ENCODE results near the gene QRICH1. TPM values are rescaled to one million over a fixed set of nuclear protein-coding genes. Genes with fewer than 3 reads are reported as not detected.

QRICH1 gene
- polyA plus RNA-seq, 1 of the 3 experiments (the other 2 are of a cell fraction): 58.5 TPM

DNA sequence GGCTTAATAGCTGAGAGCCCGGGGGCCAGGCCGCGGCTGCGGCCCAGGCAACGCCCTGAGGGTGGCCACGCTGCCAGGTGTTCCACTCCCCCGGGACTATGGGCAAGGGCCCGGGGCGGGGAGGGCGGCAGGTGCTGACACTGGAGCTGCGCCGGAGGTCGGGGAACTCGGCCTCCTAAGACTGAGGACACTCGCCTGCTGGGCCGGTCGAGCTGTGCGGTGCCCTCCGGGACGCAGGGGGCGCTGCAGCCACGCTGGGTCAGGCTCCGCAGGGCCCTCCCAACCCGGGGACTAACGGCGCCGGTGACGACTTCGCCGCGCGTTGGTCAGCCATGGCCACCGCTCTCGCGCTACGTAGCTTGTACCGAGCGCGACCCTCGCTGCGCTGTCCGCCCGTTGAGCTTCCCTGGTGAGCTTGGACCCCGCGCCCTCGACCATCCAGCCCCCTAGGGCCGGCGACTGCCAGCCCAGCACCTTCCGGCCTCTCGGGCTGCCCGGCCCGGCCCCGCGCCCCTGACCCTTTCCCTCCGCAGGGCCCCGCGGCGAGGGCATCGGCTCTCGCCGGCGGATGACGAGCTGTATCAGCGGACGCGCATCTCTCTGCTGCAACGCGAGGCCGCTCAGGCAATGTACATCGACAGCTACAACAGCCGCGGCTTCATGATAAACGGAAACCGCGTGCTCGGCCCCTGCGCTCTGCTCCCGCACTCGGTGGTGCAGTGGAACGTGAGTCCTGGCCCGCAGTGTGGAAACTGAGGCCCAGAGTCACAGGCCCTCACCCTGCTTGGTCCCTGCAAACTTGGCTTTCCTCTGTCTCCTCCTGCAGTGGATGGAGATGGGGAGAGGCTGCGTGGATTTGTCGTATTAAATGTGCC is 71.8 kb downstream of the QRICH1 start, which contains the start of gene NDUFAF3 (continued):
- TF ChIP-seq RCOR1 (IDR thresholded peaks at IDR 0.05; ENCODE audit: low read length) (peak; percentile 7; the same call in 1 of the 2 replicates), FOXJ3 (CRISPR knock-in tag; IDR thresholded peaks at IDR 0.05) (no peak), RXRA (IDR thresholded peaks at IDR 0.05; ENCODE audit: borderline replicate concordance, low read depth) (no peak), CHD2 (IDR thresholded peaks at IDR 0.05; ENCODE audit: low read length, partially characterized antibody) (peak; percentile 94), EP300 (IDR thresholded peaks at IDR 0.05; ENCODE audit: borderline replicate concordance in 1 of 2, low read depth in 1 of 2, low read length in 1 of 2) (peak in 1 of 2 experiments; percentile 33; a peak in 1 of 4 replicates), NRF1 (IDR thresholded peaks at IDR 0.05; ENCODE audit: low read depth, low read length) (no peak)
- TF ChIP-seq, protein P1, sequence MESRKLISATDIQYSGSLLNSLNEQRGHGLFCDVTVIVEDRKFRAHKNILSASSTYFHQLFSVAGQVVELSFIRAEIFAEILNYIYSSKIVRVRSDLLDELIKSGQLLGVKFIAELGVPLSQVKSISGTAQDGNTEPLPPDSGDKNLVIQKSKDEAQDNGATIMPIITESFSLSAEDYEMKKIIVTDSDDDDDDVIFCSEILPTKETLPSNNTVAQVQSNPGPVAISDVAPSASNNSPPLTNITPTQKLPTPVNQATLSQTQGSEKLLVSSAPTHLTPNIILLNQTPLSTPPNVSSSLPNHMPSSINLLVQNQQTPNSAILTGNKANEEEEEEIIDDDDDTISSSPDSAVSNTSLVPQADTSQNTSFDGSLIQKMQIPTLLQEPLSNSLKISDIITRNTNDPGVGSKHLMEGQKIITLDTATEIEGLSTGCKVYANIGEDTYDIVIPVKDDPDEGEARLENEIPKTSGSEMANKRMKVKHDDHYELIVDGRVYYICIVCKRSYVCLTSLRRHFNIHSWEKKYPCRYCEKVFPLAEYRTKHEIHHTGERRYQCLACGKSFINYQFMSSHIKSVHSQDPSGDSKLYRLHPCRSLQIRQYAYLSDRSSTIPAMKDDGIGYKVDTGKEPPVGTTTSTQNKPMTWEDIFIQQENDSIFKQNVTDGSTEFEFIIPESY (IDR thresholded peaks at IDR 0.05; ENCODE audit: borderline replicate concordance, low read depth): peak; percentile 89
- TF ChIP-seq, protein P2, sequence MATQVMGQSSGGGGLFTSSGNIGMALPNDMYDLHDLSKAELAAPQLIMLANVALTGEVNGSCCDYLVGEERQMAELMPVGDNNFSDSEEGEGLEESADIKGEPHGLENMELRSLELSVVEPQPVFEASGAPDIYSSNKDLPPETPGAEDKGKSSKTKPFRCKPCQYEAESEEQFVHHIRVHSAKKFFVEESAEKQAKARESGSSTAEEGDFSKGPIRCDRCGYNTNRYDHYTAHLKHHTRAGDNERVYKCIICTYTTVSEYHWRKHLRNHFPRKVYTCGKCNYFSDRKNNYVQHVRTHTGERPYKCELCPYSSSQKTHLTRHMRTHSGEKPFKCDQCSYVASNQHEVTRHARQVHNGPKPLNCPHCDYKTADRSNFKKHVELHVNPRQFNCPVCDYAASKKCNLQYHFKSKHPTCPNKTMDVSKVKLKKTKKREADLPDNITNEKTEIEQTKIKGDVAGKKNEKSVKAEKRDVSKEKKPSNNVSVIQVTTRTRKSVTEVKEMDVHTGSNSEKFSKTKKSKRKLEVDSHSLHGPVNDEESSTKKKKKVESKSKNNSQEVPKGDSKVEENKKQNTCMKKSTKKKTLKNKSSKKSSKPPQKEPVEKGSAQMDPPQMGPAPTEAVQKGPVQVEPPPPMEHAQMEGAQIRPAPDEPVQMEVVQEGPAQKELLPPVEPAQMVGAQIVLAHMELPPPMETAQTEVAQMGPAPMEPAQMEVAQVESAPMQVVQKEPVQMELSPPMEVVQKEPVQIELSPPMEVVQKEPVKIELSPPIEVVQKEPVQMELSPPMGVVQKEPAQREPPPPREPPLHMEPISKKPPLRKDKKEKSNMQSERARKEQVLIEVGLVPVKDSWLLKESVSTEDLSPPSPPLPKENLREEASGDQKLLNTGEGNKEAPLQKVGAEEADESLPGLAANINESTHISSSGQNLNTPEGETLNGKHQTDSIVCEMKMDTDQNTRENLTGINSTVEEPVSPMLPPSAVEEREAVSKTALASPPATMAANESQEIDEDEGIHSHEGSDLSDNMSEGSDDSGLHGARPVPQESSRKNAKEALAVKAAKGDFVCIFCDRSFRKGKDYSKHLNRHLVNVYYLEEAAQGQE (IDR thresholded peaks at IDR 0.05; ENCODE audit: low read depth, low read length): 0 out of 2 replicates have a peak, but pooled peaks have one; percentile 1

DNA sequence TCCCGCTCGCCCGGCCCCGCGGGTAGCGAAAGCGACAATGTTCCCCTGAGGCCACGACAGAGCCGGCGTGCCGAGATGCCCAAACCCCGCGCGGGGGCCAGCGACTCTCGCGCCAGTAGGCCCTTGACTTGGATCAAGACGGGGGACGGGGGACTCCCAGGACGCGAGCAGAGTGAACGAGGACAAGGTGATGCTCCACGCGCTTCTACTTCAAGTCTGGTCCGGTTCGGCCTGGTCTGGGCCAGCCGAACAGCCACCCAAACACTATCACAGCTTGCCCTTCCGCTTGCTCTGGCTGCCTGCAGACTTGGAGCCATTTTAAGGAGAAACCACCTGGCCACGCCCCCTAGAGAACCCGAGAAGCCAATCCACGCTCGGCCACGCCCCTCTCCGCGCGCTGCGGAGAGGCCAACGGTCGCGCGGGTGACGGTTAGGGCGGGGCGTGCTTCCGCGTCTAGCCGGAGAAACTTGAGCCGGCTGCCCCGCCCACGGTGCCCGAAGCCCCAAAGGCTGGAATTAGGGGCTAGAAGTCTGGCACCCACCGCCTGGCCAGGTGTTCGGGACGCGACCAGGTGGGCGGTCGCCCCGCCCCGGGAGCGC is 72.6 kb downstream of the QRICH1 start:
- 0% methylated on average over 14 of the region's 60 CpGs for WGBS (ENCODE audit: low lambda C conversion rate)
- TF ChIP-seq IRF3 (IDR thresholded peaks at IDR 0.05; ENCODE audit: low read depth, low read length): 0 out of 2 replicates have a peak, but pooled peaks have one; percentile 7
- TF ChIP-seq TAF1 (IDR thresholded peaks at IDR 0.05; ENCODE audit: borderline replicate concordance, low read depth, low read length): peak; percentile 98
- TF ChIP-seq TEAD4 (IDR thresholded peaks at IDR 0.05; ENCODE audit: borderline replicate concordance, insufficient read depth): no peak
- TF ChIP-seq POLR2AphosphoS5 (IDR thresholded peaks at IDR 0.05; ENCODE audit: low read depth, low read length): peak; percentile 100
- peak; percentile 69 for TF ChIP-seq ELF1 (IDR thresholded peaks at IDR 0.05)
- TF ChIP-seq YY1 (IDR thresholded peaks at IDR 0.05; ENCODE audit: low read depth): peak; percentile 29; the same call in 1 of the 2 replicates
- TF ChIP-seq RAD21 (IDR thresholded peaks at IDR 0.05; ENCODE audit: low read length): no peak
- TF ChIP-seq, protein P2 (IDR thresholded peaks at IDR 0.05; ENCODE audit: low read depth, low read length): peak; percentile 68; the same call in 1 of the 2 replicates
- peak; percentile 80 for TF ChIP-seq MXI1 (IDR thresholded peaks at IDR 0.05; ENCODE audit: low read depth, low read length)
- no peak for TF ChIP-seq RCOR1 (IDR thresholded peaks at IDR 0.05; ENCODE audit: low read length)
- TF ChIP-seq GABPA (IDR thresholded peaks at IDR 0.05; ENCODE audit: low read depth): peak; percentile 10; the same call in 1 of the 2 replicates

More for the DNA sequence above, 72.6 kb downstream of the QRICH1 start:
- H3K36me3 ChIP-seq (replicated peaks in 1 of 2; ENCODE audit: control insufficient read depth in 1 of 2, insufficient read depth in 2 of 2, low read length in 1 of 2): peaks cover 30 to 33% of the 10 kb centered on the region in 2 experiments
- H3K4me1 ChIP-seq (ENCODE audit: control insufficient read depth in 1 of 2, insufficient read depth in 2 of 2, low read depth in 1 of 2, low read length in 1 of 2): peaks cover 0 to 38% of the 10 kb centered on the region in 2 experiments; a peak in 1 of 4 replicates
- no peaks in the 10 kb centered on the region for H3K9me2 ChIP-seq
- H3K9ac ChIP-seq: peak overlapping the region; percentile 99
- ChIA-PET CTCF (interaction anchor here (0.8 to 14.2 kb wide), 22 partner anchors 9 to 428 kb away, joined by 3 to 114 read pairs (median 5); partner anchors contain the start of genes KLHDC8B, LAMB2, P4HTM and QRICH1), POLR2A (interaction anchor here (0.7 to 4.6 kb wide), 12 partner anchors 7 to 337 kb away, joined by 3 to 80 read pairs (median 4); partner anchors contain the start of genes GPX1, IMPDH2, IP6K2 and PRKAR2A)
- H3K4me3 ChIP-seq (ENCODE audit: low read depth in 2 of 2, low read length in 1 of 2): peak overlapping the region; percentile 87 to 94
- no peaks in the 10 kb centered on the region for H4K20me1 ChIP-seq (ENCODE audit: insufficient read depth)
- peaks cover 38% of the 10 kb centered on the region for H3F3A ChIP-seq (replicated peaks; ENCODE audit: insufficient read depth)
- H3K9me3 ChIP-seq: no peaks in the 10 kb centered on the region
- DNase-seq: peak; percentile 97
- H3K27me3 ChIP-seq (ENCODE audit: insufficient read depth): no peaks in the 10 kb centered on the region
- H3K79me2 ChIP-seq (ENCODE audit: insufficient read depth): peaks cover 74% of the 10 kb centered on the region
- H3K27ac ChIP-seq (ENCODE audit: low read depth in 2 of 2, low read length in 1 of 2): peak overlapping the region; percentile 99
- H2AFZ ChIP-seq (ENCODE audit: low read depth): peak overlapping the region; percentile 92
- H3K4me2 ChIP-seq: peak overlapping the region; percentile 97

All from SK-N-SH (cell line).